Measurements from ENCODE around the gene PPP6R3. TPM values are rescaled to one million over a fixed set of nuclear protein-coding genes. Genes with fewer than 3 reads are reported as not detected.

Gene PPP6R3
- total and polyA plus RNA-seq, 2 of the 8 experiments (the other 6 are each of a cell fraction or from before 2014, with no cell fraction given), result 44.6 to 150 TPM

DNA sequence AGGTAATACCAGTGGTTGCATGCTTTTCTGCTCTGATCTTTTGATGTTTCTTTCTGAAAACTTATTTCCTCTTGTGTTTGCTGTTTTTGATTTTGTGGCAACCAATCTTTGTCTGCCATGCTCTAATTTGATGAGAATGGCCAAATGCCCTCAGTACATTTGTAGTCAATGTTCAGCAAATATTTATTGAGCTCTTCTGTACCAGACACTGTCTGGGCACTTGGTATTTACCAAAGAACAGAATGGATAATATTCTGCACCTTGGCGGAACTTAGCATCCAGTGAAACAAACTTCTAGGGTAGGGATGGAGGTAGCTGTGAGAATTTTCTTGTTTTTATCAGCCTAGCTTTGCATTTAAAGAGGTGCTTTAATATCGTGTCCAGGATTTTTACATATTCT, 19.6 kb downstream of the PPP6R3 start:
- 0 out of 2 replicates have a peak, but pooled peaks cover 2% of the 10 kb centered on the region for H3K79me1 ChIP-seq (ENCODE audit: low read depth, low read length)
- peaks cover 21 to 27% of the 10 kb centered on the region in 2 experiments for H4K20me1 ChIP-seq (replicated peaks in 1 of 2; ENCODE audit: control insufficient read depth in 1 of 2, insufficient read depth in 2 of 2, low read length in 2 of 2)
- no peak overlapping the region for H3K4me2 ChIP-seq (ENCODE audit: insufficient read depth in 1 of 2, low read depth in 2 of 2, low read length in 2 of 2)
- no peak overlapping the region for H2BK15ac ChIP-seq (ENCODE audit: low read length)
- H2BK120ac ChIP-seq (replicated peaks; ENCODE audit: low read depth, low read length), result no peak overlapping the region
- H2BK5ac ChIP-seq (ENCODE audit: low read depth, low read length), result no peak overlapping the region
- H3K27ac ChIP-seq (ENCODE audit: low read depth, low read length), result 0 out of 2 replicates have a peak overlapping the region, but pooled peaks have one; percentile 19
- peaks cover 68 to 91% of the 10 kb centered on the region in 2 experiments for H3K79me2 ChIP-seq (ENCODE audit: control insufficient read depth in 1 of 2, insufficient read depth in 2 of 2, low read length in 2 of 2)
- DNase-seq (ENCODE audit: low read depth in 1 of 2, low spot score in 2 of 2) (no peak), FAIRE-seq (no peak)
- peaks cover 0 to 8% (median 0%) of the 10 kb centered on the region in 4 experiments; a peak in 3 of 8 replicates for H3K36me3 ChIP-seq (ENCODE audit: control insufficient read depth in 2 of 4, insufficient read depth in 4 of 4, low read length in 3 of 4)
- no peaks in the 10 kb centered on the region for H3K23me2 ChIP-seq (ENCODE audit: low read depth, low read length)
- no peak overlapping the region; a peak in 1 of 7 replicates for H3K9ac ChIP-seq (replicated peaks in 1 of 4; ENCODE audit: extremely low read depth in 1 of 4, low read depth in 3 of 4, low read length in 3 of 4)
- WGBS, 2 experiments (ENCODE audit: extremely low coverage in 1 of 2, insufficient coverage in 1 of 2, insufficient read length in 1 of 2, insufficient replicate concordance in 2 of 2, low coverage in 1 of 2, low lambda C conversion rate in 2 of 2, missing lambda C conversion rate in 1 of 2), result 94% methylated on average over 2 of the region's 2 CpGs; no CpG with 5 or more reads in 1 of the 2 experiments
- ChIA-PET CTCF (ENCODE audit: partially characterized antibody) (interaction anchor here (0.6 kb wide), 1 partner anchor 8 kb away, joined by 3 read pairs; no protein-coding TSS in a partner anchor), POLR2A (ENCODE audit: partially characterized antibody) (interaction anchor here (1.0 to 1.2 kb wide), 2 partner anchors 9 to 64 kb away, joined by 3 read pairs; no protein-coding TSS in a partner anchor)
- peaks cover 0 to 7% of the 10 kb centered on the region in 2 experiments; a peak in 1 of 4 replicates for H3K9me3 ChIP-seq (ENCODE audit: insufficient read depth in 2 of 2, low read depth in 1 of 2, low read length in 1 of 2)
- no peaks in the 10 kb centered on the region for H3K4me1 ChIP-seq (replicated peaks in 1 of 4; ENCODE audit: control insufficient read depth in 3 of 4, insufficient read depth in 4 of 4, low read length in 3 of 4)
- H3K4me3 ChIP-seq (ENCODE audit: extremely low read depth in 1 of 4, insufficient read depth in 2 of 4, low read depth in 3 of 4, low read length in 4 of 4), result no peak overlapping the region
- H3K56ac ChIP-seq (replicated peaks; ENCODE audit: insufficient read length, low read depth, low read length), result no peak overlapping the region
- no peak overlapping the region for H4K91ac ChIP-seq (replicated peaks; ENCODE audit: insufficient read length, low read length)
- no peak overlapping the region for H3K14ac ChIP-seq (ENCODE audit: insufficient read length)
- H2BK12ac ChIP-seq (ENCODE audit: low read depth, low read length), result no peak overlapping the region
- H3K27me3 ChIP-seq (replicated peaks in 1 of 4; ENCODE audit: control insufficient read depth in 3 of 4, extremely low read depth in 1 of 4, insufficient read depth in 3 of 4, low read length in 3 of 4), result no peaks in the 10 kb centered on the region
- no peak overlapping the region for H2AK5ac ChIP-seq (ENCODE audit: low read depth, low read length)
- no peak overlapping the region for H4K8ac ChIP-seq (ENCODE audit: extremely low read depth, insufficient read depth, low read length)
- H3K4ac ChIP-seq (replicated peaks; ENCODE audit: insufficient read length, low read depth, low read length), result no peak overlapping the region
- TF ChIP-seq TAF7 (optimal IDR thresholded peaks at IDR 0.05; ENCODE audit: borderline replicate concordance, low read depth, low read length) (no peak), POLR2AphosphoS5 (IDR thresholded peaks at IDR 0.05; ENCODE audit: low read depth, low read length) (no peak), POLR2A (IDR thresholded peaks at IDR 0.05; ENCODE audit: control extremely low read depth in 1 of 2, low read depth in 2 of 2, low read length in 2 of 2) (no peak), RAD21 (IDR thresholded peaks at IDR 0.05 in 1 of 2, conservative IDR thresholded peaks at IDR 0.05 in 1 of 2; ENCODE audit: low read depth in 2 of 2, low read length in 2 of 2) (no peak), YY1 (IDR thresholded peaks at IDR 0.05; ENCODE audit: low read depth, low read length) (no peak), SIN3A (conservative IDR thresholded peaks at IDR 0.05 in 1 of 2, IDR thresholded peaks at IDR 0.05 in 1 of 2; ENCODE audit: low read depth in 1 of 2, low read length in 2 of 2) (no peak), EZH2 (IDR thresholded peaks at IDR 0.05; ENCODE audit: low read depth, low read length, severe bottlenecking) (no peak), NRF1 (IDR thresholded peaks at IDR 0.05; ENCODE audit: low read depth, low read length) (no peak), SP4 (IDR thresholded peaks at IDR 0.05; ENCODE audit: low read length) (no peak)
- TF ChIP-seq, protein P1, sequence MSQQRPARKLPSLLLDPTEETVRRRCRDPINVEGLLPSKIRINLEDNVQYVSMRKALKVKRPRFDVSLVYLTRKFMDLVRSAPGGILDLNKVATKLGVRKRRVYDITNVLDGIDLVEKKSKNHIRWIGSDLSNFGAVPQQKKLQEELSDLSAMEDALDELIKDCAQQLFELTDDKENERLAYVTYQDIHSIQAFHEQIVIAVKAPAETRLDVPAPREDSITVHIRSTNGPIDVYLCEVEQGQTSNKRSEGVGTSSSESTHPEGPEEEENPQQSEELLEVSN (IDR thresholded peaks at IDR 0.05), result no peak
- TF ChIP-seq, protein P2, sequence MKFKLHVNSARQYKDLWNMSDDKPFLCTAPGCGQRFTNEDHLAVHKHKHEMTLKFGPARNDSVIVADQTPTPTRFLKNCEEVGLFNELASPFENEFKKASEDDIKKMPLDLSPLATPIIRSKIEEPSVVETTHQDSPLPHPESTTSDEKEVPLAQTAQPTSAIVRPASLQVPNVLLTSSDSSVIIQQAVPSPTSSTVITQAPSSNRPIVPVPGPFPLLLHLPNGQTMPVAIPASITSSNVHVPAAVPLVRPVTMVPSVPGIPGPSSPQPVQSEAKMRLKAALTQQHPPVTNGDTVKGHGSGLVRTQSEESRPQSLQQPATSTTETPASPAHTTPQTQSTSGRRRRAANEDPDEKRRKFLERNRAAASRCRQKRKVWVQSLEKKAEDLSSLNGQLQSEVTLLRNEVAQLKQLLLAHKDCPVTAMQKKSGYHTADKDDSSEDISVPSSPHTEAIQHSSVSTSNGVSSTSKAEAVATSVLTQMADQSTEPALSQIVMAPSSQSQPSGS (IDR thresholded peaks at IDR 0.05; ENCODE audit: low read length), result no peak
- H4K5ac ChIP-seq (ENCODE audit: insufficient read length, low read depth, low read length), result no peak overlapping the region
- no peak overlapping the region for H3K18ac ChIP-seq (ENCODE audit: extremely low read depth, low read length)
- no peak overlapping the region for H2BK20ac ChIP-seq (ENCODE audit: low read length)
- H3K23ac ChIP-seq (ENCODE audit: insufficient read length), result no peak overlapping the region
- no peak overlapping the region for H2AFZ ChIP-seq (ENCODE audit: low read length)
